ENCODE measurements around the gene EPHA6.

DNA sequence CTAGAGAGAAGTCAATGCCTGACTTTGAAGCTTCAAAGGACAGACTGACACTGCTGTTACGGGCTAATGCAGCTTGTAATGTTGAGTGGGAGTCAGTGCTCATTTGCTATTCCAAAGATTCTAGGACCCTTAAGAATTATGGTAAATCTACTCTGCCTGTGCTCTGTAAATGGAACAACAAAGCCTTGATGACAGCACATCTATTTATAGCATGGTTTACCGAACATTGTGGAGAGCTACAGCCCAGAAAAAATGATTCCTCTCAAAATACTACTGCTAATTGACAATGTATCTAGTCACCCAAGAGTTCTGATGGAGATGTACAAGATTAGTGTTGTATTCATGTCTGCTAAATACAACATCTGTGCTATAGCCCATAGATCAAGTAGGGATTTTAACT lies 262.3 kb downstream of the EPHA6 start:
- TF ChIP-seq, protein P1, sequence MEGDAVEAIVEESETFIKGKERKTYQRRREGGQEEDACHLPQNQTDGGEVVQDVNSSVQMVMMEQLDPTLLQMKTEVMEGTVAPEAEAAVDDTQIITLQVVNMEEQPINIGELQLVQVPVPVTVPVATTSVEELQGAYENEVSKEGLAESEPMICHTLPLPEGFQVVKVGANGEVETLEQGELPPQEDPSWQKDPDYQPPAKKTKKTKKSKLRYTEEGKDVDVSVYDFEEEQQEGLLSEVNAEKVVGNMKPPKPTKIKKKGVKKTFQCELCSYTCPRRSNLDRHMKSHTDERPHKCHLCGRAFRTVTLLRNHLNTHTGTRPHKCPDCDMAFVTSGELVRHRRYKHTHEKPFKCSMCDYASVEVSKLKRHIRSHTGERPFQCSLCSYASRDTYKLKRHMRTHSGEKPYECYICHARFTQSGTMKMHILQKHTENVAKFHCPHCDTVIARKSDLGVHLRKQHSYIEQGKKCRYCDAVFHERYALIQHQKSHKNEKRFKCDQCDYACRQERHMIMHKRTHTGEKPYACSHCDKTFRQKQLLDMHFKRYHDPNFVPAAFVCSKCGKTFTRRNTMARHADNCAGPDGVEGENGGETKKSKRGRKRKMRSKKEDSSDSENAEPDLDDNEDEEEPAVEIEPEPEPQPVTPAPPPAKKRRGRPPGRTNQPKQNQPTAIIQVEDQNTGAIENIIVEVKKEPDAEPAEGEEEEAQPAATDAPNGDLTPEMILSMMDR (IDR thresholded peaks at IDR 0.05 in 2 of 3, conservative IDR thresholded peaks at IDR 0.05 in 1 of 3; ENCODE audit: control insufficient read depth in 2 of 3, extremely low read depth in 1 of 3, insufficient read depth in 1 of 3, low read depth in 3 of 3, low read length in 3 of 3) = no peak
- TF ChIP-seq SUPT20H (IDR thresholded peaks at IDR 0.05; ENCODE audit: borderline replicate concordance, control insufficient read depth, low read depth, low read length) (no peak), CBX3 (IDR thresholded peaks at IDR 0.05; ENCODE audit: borderline replicate concordance, low read depth) (no peak)
- TF ChIP-seq, protein P2, sequence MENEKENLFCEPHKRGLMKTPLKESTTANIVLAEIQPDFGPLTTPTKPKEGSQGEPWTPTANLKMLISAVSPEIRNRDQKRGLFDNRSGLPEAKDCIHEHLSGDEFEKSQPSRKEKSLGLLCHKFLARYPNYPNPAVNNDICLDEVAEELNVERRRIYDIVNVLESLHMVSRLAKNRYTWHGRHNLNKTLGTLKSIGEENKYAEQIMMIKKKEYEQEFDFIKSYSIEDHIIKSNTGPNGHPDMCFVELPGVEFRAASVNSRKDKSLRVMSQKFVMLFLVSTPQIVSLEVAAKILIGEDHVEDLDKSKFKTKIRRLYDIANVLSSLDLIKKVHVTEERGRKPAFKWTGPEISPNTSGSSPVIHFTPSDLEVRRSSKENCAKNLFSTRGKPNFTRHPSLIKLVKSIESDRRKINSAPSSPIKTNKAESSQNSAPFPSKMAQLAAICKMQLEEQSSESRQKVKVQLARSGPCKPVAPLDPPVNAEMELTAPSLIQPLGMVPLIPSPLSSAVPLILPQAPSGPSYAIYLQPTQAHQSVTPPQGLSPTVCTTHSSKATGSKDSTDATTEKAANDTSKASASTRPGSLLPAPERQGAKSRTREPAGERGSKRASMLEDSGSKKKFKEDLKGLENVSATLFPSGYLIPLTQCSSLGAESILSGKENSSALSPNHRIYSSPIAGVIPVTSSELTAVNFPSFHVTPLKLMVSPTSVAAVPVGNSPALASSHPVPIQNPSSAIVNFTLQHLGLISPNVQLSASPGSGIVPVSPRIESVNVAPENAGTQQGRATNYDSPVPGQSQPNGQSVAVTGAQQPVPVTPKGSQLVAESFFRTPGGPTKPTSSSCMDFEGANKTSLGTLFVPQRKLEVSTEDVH (IDR thresholded peaks at IDR 0.05; ENCODE audit: low read depth, partially characterized antibody) = no peak

All from GM12878 (cell line).